Heart right ventricle (tissue), 16 donors: Measurements from ENCODE around the gene SHISA6. TPM values are rescaled to one million over a fixed set of nuclear protein-coding genes. Genes with fewer than 3 reads are reported as not detected.

Experiments
- ATAC-seq, 8 donors: fragments of 200-7000 bp; cut with Tn5 transposase; one replicate each; pipeline ENCODE4 v1.9.1; 2020; ENCODE audit warnings: mild to moderate bottlenecking in 8 of 8, moderate library complexity in 8 of 8, moderate number of reproducible peaks in 1 of 8
- DNase-seq, 2 donors: peaks; one replicate each; pipeline ENCODE4 v3.0.0-alpha.2; 2020
- H3K27ac ChIP-seq, 10 donors: fragments of 200-600 bp; sonication (generic) in 2 of 10; one replicate each; pipeline versions ENCODE4 v1.5.0 to v1.8.0; 2020 to 2022; ENCODE audit warnings: mild to moderate bottlenecking in 3 of 10
- H3K27me3 ChIP-seq, 7 donors: fragments of 200-600 bp; one replicate each; pipeline ENCODE4 v1.8.0; 2021 to 2022; ENCODE audit warnings: mild to moderate bottlenecking in 2 of 7
- H3K36me3 ChIP-seq, 9 donors: fragments of 200-600 bp; sonication (generic) in 1 of 9; one replicate each; pipeline versions ENCODE4 v1.5.0 to v1.8.0; 2020 to 2022; ENCODE audit warnings: mild to moderate bottlenecking in 2 of 9
- H3K4me1 ChIP-seq, 9 donors: fragments of 200-600 bp; sonication (generic) in 1 of 9; one replicate each; pipeline versions ENCODE4 v1.5.0 to v1.8.0; 2020 to 2022; ENCODE audit warnings: mild to moderate bottlenecking in 4 of 9
- H3K4me3 ChIP-seq, 10 donors: fragments of 200-600 bp; sonication (generic) in 2 of 10; one replicate each; pipeline versions ENCODE4 v1.5.0 to v1.8.0; 2020 to 2022; ENCODE audit warnings: mild to moderate bottlenecking in 7 of 10, moderate library complexity in 2 of 10
- H3K9me3 ChIP-seq, 11 donors: fragments of 200-600 bp in 10 of 11; sonication (generic) in 2 of 11; one replicate each; pipeline versions ENCODE4 v1.5.0 to v1.8.0; 2013 to 2022; ENCODE audit warnings: mild to moderate bottlenecking in 2 of 11, control low read depth in 1 of 11, moderate library complexity in 1 of 11
- CTCF ChIP-seq, 9 donors: fragments of 200-600 bp; sonication (generic) in 2 of 9; IDR thresholded peaks; one replicate each; pipeline versions ENCODE4 v1.5.0 to v1.8.0; 2021 to 2022; ENCODE audit warnings: antibody characterized with exemption in 9 of 9, mild to moderate bottlenecking in 5 of 9, moderate library complexity in 1 of 9
- WGBS, 2 donors: extraction: QIAGEN DNeasy Blood & Tissue Kit; methylation state at CpG; one replicate each; pipeline ENCODE4 v1.1.7; 2013; ENCODE audit warnings: inconsistent platforms in 1 of 2; 5-methylcytosine and 5-hydroxymethylcytosine counted together
- intact Hi-C, 10 donors: fragments of 100-400 bp; cut with DNase I; formaldehyde crosslinking; loops; one replicate each; pipeline versions ENCODE4 v1.11.1 to v1.14.2; 2022
- polyA plus RNA-seq, 2 donors: library from polyadenylated mRNA; stranded (reverse); fragments of 200-250 nt; gene quantifications; one replicate each; pipeline ENCODE4 v1.2.3, GENCODE V29; 2013
- total RNA-seq, 10 donors: library from RNA; stranded (reverse); fragmentation: NEBNext Ultra II Directional in 3 of 10; extraction: Animal tissue kit (Norgen Biotek cat#: 25700) in 3 of 10; gene quantifications; one replicate each; pipeline versions ENCODE4 v1.2.1 to v1.2.4, GENCODE V29; 2021 to 2023
- donor health status: Arrhythmogenic right ventricular cardiomyopathy.
- donor health status: ischemic (EF 13 %, LVEDD 7.1; RV severe dilation, severe dysfunction).
- donor health status: healthy with polysubstance abuse.
- donor health status: DM: no; HTN: yes; CAD: no.
- donor health status: DM: no; HTN: no; CAD: no.
- donor health status: ischemic (EF 25% LVEDD 6.9; RV normal size, moderate dysfunction).
- donor health status: ischemic (EF 25% LVEDD 5.7; RV mildly dilated, moderate dysfunction).
- donor health status: healthy.
- donor health status: DM: yes; HTN: yes; CAD: no.
- donor health status: Ischemic cardiomyopathy.
- donor health status: ischemic (EF 35%, LVEDD 5.7; RV mildly dilated, moderate dysfunction).
- donor health status: nonischemic (EF 11% LVEDD 7.7; RV severe dilation, severe dysfunction).
- donor health status: DM: yes; HTN: yes; CAD: no.
- donor health status: PGD.
- donor health status: ischemic (EF 29% LVEDD 5.4; RV normal size, mild dysfunction).
- donor health status: nonischemic (EF 23%, LVEDD 6.1; RV moderate dilation, normal function).

SHISA6 gene
- total and polyA plus RNA-seq, 12 donors = 0.06 to 0.66 (median 0.23) TPM

GRCh38 chr17:11545002-11545401 lies 304.0 kb downstream of the SHISA6 start:
- intact Hi-C loops = no loop called here
- TF ChIP-seq CTCF (IDR thresholded peaks at IDR 0.05) = no peak
- 81 to 86% methylated on average over 6 of the region's 6 CpGs for WGBS, 2 donors
- ATAC-seq = no peak
- peaks cover 0 to 38% (median 19%) of the 10 kb centered on the region in 11 donors for H3K9me3 ChIP-seq
- no peaks in the 10 kb centered on the region for H3K36me3 ChIP-seq
- no peaks in the 10 kb centered on the region for H3K4me1 ChIP-seq
- H3K27me3 ChIP-seq = no peaks in the 10 kb centered on the region
- no peak overlapping the region for H3K4me3 ChIP-seq
- no peak for DNase-seq
- H3K27ac ChIP-seq = no peak overlapping the region

GRCh38 chr17:11545696-11546095 lies 304.7 kb downstream of the SHISA6 start:
- 68 to 73% methylated on average over 3 of the region's 3 CpGs for WGBS, 2 donors
- intact Hi-C loops = no loop called here
- ATAC-seq = no peak

GRCh38 chr17:11547853-11548252 lies 306.8 kb downstream of the SHISA6 start:
- no peaks in the 10 kb centered on the region for H3K27me3 ChIP-seq
- H3K4me1 ChIP-seq = no peaks in the 10 kb centered on the region
- H3K4me3 ChIP-seq = no peak overlapping the region
- H3K27ac ChIP-seq = no peak overlapping the region
- WGBS, 2 donors = 95 to 96% methylated on average over 4 of the region's 4 CpGs
- DNase-seq = no peak
- intact Hi-C loops = no loop called here
- H3K36me3 ChIP-seq = no peaks in the 10 kb centered on the region
- ATAC-seq = no peak
- peaks cover 0 to 10% (median 3%) of the 10 kb centered on the region in 11 donors for H3K9me3 ChIP-seq
- TF ChIP-seq CTCF (IDR thresholded peaks at IDR 0.05) = no peak

More at GRCh38 chr17:11545696-11546095, 304.7 kb downstream of the SHISA6 start:
- Histone ChIP-seq H3K36me3 (no peaks in the 10 kb centered on the region), H3K27me3 (no peaks in the 10 kb centered on the region), H3K4me1 (no peaks in the 10 kb centered on the region), H3K27ac (no peak overlapping the region), H3K4me3 (no peak overlapping the region), H3K9me3 (peaks cover 0 to 31% (median 19%) of the 10 kb centered on the region in 11 donors)
- TF ChIP-seq CTCF (IDR thresholded peaks at IDR 0.05) = no peak
- no peak for DNase-seq

- WGBS, 2 donors = 71 to 86% methylated on average over 2 of the region's 2 CpGs
- intact Hi-C loops = no loop called here
Measured at GRCh38 chr17:11548398-11548797, 307.4 kb downstream of the SHISA6 start.

More at GRCh38 chr17:11548398-11548797, 307.4 kb downstream of the SHISA6 start:
- no peak for TF ChIP-seq CTCF (IDR thresholded peaks at IDR 0.05)
- H3K4me1 ChIP-seq = no peaks in the 10 kb centered on the region
- H3K4me3 ChIP-seq = no peak overlapping the region
- no peaks in the 10 kb centered on the region for H3K36me3 ChIP-seq
- no peak overlapping the region for H3K27ac ChIP-seq
- peaks cover 0 to 4% (median 0%) of the 10 kb centered on the region in 11 donors for H3K9me3 ChIP-seq
- H3K27me3 ChIP-seq = no peaks in the 10 kb centered on the region
- ATAC-seq (no peak), DNase-seq (no peak)
